CD4-positive, alpha-beta T cell treated with Interferon alpha-2 for 1 hour (primary cell): ENCODE data around the gene GOLT1A.

ENCODE experiments used
- DNase-seq, 2 donors: peaks; one replicate each; pipeline ENCODE4 v3.0.0-alpha.2; 2020 to 2022

Gene GOLT1A, protein sequence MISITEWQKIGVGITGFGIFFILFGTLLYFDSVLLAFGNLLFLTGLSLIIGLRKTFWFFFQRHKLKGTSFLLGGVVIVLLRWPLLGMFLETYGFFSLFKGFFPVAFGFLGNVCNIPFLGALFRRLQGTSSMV

GRCh38 chr1:204213668-204214662 lies at the start of gene GOLT1A:
Gene GOLT1A, minus strand, starts transcription at chr1:204213988. Its CDS starts 82 bp downstream, at chr1:204213906.
- peak; percentile 27 to 30 for DNase-seq

DNA sequence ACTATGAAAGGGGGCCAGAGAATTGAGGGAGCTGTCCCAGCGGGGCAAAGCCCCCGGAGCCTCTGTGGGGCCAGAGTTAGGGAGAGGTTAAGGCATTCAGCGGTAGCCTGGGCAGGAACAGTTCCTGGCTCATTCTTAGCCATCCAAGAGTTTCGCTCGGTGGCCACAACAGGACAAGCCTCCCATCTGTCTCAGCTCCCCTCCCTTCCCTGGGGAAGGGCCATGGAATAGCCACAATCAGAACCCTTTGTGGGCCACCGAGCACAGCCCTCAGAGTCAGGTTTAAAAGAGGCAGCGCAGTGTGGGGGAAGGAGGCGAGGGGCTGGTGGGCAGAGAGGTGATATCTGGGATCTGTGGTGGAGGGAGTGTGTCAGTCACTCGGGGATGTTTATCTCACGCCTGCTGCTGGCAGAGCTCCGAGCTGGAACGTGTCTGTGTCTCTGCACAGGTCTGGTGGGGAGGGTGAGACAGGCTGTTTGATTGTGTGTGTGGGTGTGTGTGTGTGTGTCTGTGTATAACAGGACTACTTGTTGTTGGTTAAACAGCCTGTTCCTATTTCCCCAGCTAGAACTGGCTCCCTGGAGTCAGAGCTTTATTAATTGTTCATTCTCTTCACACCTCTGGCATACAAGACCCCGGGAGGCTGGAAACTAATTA lies 49.6 kb upstream of the GOLT1A start:
- no peak for DNase-seq

DNA sequence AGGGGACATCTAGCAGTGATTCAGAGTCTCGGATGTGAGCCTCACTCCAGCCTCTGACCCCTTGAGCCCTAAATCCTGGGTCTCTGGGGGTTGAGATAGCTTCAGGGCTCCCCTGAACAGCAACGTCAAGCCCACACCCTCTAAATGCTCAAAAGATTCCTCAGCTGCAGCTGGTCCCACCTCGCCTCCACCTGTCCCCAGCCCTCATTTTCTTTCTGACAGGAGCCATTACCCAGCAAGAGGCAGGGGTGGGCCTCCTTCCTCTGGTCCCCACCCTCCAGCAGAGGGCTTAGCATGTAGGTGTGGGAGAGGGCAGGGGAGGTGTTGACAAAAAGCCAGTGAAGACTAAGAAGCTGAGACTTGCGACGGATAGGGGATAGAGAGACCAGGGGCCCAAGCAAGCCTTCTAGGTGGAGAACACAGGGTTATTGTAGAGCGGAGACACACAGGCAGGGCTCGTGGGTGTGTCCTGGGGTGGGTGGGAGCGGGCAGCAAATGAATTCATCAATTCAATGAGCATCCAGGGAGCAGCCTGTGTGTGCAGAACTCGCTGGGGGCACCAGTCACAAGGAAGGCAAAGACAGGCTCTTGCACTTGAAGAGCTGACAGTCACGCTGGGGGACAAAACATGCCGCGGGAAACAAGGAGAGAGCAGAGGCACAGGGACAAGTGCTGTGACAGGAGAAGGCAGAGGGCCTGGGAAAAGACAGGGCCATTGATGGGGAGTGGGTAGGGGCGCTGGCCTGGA lies 48.9 kb upstream of the GOLT1A start:
- DNase-seq, result no peak

- no peak for DNase-seq
Measured at GRCh38 chr1:204261746-204262505, 48.1 kb upstream of the GOLT1A start.

DNA sequence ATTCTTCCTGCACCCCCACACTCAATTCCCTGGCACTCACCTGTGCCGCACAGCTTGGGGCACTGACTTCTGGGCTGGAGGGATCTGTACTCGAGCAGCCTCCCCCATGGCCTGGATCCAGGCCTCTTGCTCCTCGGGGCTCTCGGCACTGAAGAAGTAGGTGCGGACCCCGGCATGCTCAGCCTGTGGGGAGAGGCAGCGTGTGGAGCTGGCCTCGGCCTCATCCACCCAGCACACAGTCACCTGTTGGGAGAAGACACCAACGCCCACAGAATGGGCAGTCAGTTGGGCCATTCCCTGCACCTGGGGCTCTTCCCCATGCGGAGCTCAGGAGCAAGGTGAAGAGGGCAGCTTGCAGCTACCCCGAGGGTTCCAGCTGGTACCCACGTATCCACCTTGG lies 47.5 kb upstream of the GOLT1A start:
- no peak for DNase-seq

DNA sequence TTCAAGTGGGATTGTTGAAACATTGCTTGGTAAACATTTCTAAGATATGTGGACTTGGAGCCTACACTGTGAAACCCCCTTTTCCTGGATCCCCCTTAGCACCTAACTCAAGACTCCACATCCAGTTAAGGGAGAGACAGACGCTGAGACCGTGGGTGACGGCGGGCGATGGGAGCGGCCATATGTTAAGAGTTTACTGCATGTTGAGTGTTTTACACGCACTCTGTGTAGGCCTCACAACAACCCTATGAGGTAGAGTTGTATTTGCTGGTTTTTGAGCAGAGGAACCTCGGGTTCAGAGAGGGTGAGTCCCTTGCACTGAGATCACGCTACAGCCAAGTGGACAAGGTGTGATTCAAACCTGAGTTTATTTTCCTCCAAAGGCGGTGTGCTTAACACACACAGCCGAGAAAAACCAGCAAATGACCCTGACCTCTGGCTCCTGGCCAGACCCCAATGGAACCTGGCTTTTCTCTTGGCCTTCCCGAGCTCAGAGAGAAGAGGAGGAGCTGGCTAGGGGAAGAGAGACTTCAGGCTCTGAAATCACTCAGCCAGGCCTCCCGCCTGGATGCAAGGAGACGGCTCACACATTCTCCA lies 46.9 kb upstream of the GOLT1A start:
- no peak for DNase-seq

- no peak for DNase-seq
Measured at GRCh38 chr1:204259782-204260181, 46.0 kb upstream of the GOLT1A start.

- DNase-seq, result no peak
Measured at GRCh38 chr1:204259196-204259595, 45.4 kb upstream of the GOLT1A start.

- peak in 1 of 2 donors; percentile 25 for DNase-seq
Measured at GRCh38 chr1:204258213-204259115, 44.7 kb upstream of the GOLT1A start.

GRCh38 chr1:204257446-204257845 lies 43.7 kb upstream of the GOLT1A start:
- DNase-seq, result no peak

GRCh38 chr1:204256531-204256930 lies 42.7 kb upstream of the GOLT1A start:
- DNase-seq, result no peak

DNA sequence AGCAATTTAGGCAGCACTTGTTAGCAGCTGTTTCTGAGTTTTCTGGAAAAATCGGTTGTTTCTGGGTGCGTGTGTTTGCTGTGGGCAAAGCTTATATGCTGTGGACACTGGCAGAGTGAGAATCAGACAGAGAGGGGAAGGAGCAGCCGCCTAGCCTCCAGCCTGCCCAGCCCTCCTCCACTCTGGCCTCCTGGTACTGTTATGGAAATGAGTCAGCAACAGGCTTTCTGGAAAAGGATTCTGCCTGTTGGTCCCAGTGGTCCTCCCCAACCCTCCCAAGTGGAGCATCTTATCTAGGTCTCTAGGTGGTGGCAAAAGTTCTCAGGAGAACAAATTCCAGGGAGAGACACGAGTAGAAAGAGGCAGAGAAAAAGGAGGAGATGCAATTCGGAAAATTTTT lies 42.2 kb upstream of the GOLT1A start:
- no peak for DNase-seq

GRCh38 chr1:204255225-204255624 lies 41.4 kb upstream of the GOLT1A start:
- no peak for DNase-seq

DNA sequence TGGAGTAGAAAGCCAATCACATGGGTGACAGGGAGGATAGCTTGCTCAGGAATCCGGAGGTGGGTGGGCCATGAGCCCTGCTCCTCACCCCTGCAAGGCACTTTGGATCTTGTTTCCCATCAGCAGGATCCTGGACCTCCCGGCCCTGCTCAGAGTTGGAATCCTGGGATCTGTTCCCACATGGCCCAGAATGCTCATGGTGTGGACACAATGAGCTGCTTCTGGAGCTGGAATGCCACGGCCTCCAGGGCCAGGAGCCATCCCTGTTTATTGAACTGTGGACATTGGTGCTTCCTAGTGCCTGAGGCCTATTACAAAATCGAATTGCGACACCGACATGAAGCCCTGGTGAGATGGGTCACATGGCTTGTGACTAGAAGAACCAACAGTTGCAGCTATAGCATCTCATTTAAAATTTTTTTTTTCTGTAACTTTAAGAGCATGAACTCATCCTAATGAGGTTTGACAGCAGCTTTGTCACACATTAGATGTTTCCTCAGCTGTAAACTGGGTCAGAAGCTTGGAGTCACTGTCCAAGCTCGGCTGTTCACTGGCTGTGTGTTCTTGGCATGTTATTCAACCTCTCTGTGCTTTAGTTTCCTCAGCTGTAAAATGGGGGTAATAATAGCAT lies 40.4 kb upstream of the GOLT1A start:
- peak in 1 of 2 donors; percentile 18 for DNase-seq

- no peak for DNase-seq
Measured at GRCh38 chr1:204251926-204252689, 38.3 kb upstream of the GOLT1A start.

DNA sequence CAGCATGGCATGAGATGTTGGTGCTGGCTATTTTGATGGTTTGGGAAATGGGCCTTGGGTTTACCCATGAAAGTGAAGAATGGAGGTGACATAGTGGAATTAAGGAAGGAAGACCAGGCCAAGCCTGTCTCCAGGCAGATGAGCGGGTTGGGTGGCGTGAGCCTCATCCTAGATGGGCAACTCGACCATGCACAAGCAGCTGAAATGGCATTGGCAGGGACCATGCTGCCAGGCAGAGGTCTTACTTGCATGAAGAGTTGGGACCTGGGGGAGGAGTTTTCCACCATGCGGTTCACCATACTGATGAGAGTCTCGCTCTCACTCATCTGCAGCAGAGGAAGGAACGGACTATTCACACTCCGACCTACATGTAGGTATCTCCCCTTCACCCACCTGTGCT lies 37.5 kb upstream of the GOLT1A start:
- DNase-seq, result no peak

DNA sequence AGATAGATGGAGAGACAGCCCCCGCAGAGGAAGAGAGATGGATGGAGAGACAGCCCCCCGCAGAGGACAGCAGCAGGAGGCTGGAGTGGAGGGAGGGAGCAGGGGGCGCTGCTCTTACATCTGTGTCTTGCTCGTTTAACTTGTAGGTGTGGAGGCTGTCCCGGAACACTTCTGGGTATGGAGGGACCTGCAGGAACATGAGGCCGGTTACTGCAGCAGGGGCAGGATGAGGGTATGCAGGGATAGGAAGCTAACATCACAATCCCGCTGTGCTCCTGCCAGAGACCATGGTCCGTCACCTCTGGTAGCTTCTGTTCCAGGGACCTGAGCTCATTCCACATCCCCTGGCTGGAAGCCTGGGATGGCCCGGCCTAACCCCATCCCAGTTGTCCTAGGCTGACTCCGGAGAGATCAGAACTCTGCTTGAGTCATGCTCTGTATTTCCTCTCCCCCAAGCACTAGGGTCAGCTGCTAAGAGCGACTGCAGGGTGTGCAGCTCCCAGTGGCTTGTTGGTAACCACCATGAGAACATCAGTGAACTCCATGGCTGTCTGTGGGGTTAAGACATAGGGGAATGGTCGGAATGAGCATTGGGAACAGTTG lies 36.7 kb upstream of the GOLT1A start:
- DNase-seq, result no peak

DNA sequence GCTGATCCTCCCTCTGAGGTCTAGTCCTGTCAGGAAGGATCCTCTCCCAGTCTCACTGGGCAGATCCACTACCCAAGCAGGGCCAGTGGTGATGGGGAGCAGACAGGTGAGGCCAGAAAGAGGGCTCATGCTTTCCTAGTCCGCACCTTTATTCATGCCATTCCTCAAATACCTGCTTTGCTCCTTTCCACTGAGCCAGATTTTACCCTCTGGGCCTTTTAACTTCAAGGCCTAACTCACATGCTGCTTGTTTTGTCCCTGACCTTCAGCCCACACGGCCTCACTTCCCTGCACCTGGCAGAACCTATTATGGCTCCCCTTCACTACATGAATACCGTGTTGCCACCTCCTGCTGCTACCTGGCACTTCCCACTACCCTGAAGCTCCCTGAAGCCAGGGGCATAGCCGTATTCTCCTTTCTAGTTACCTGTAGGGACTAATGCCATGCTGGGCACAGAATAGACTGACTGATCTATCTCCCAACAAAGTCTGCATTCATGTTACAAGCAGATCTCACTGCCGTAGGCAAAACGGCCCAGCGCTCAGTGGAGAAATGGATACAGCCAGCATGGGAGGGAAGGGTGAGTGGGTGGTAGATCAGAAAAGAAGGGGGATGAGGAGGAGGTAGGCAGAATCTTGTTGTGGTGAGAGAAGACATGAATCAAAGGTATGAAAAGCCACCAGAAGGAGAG lies 36.1 kb upstream of the GOLT1A start:
- no peak for DNase-seq
